SU-DHL-6 (cell line): ENCODE results near the gene TSPAN17.
A peak's percentile ranks its signal among the peaks of the same experiment; 100 is the strongest.

Experiments used
- H2AFZ ChIP-seq: fragments of 200-600 bp; sonication (generic); 2 replicates; pipeline ENCODE4 v1.6.1; 2014; ENCODE audit warnings: low read depth, mild to moderate bottlenecking, moderate library complexity, mixed read lengths, antibody characterized with exemption, low read length; ENCODE audit not compliant: severe bottlenecking
- H3F3A ChIP-seq: fragments of 200-600 bp; shearing (Covaris generic); 2 replicates; pipeline ENCODE4 v1.6.0; 2016; ENCODE audit warnings: antibody characterized with exemption, mild to moderate bottlenecking; ENCODE audit not compliant: insufficient read depth
- H3K27ac ChIP-seq: fragments of 200-600 bp; sonication (generic); 2 replicates; pipeline ENCODE4 v1.5.1; 2016; ENCODE audit warnings: low read depth, mild to moderate bottlenecking, low read length, moderate library complexity, mixed read lengths
- H3K27me3 ChIP-seq: fragments of 200-600 bp; sonication (generic), shearing (Covaris generic); 2 replicates; pipeline ENCODE4 v1.6.0; 2014; ENCODE audit warnings: mild to moderate bottlenecking, low read length
- H3K36me3 ChIP-seq: fragments of 200-600 bp; sonication (generic); 2 replicates; pipeline ENCODE4 v1.6.1; 2014; ENCODE audit warnings: mild to moderate bottlenecking, low read length, mixed read lengths
- H3K4me2 ChIP-seq: fragments of 300-600, 200-600 bp; shearing (Covaris generic), sonication (generic); 2 replicates; pipeline ENCODE4 v1.6.0; 2014; ENCODE audit warnings: low read length, low read depth, mild to moderate bottlenecking; ENCODE audit not compliant: poor library complexity, severe bottlenecking
- H3K4me3 ChIP-seq: fragments of 200-600 bp; sonication (generic); 2 replicates; pipeline ENCODE4 v1.5.1; 2014; ENCODE audit warnings: antibody characterized with exemption, low read length, mild to moderate bottlenecking, mixed read lengths; ENCODE audit not compliant: insufficient read depth, poor library complexity, severe bottlenecking
- H3K79me2 ChIP-seq: fragments of 200-600 bp; sonication (generic); 2 replicates; pipeline ENCODE4 v1.6.1; 2014; ENCODE audit warnings: mild to moderate bottlenecking, low read length, moderate library complexity; ENCODE audit not compliant: insufficient read depth
- H3K9ac ChIP-seq: fragments of 200-600 bp; sonication (generic); 2 replicates; pipeline ENCODE4 v1.7.0; 2014; ENCODE audit warnings: mild to moderate bottlenecking, low read length
- H3K9me2 ChIP-seq: fragments of 200-600 bp; sonication (generic); replicated peaks from 2 replicates; pipeline ENCODE4 v1.6.1; 2014; ENCODE audit warnings: low read length; ENCODE audit not compliant: insufficient read depth
- H3K9me3 ChIP-seq: fragments of 200-600 bp; sonication (generic); 2 replicates; pipeline ENCODE4 v1.6.1; 2014; ENCODE audit warnings: low read length, mixed read lengths; ENCODE audit not compliant: insufficient read depth
- H4K20me1 ChIP-seq: fragments of 200-600 bp; sonication (generic); 2 replicates; pipeline ENCODE4 v1.6.1; 2014; ENCODE audit warnings: low read depth, mild to moderate bottlenecking, antibody characterized with exemption, low read length, moderate library complexity, mixed read lengths
- CTCF ChIP-seq: fragments of 200-600 bp; sonication (generic); IDR thresholded peaks from one replicate; pipeline ENCODE4 v1.5.1; 2017; ENCODE audit warnings: antibody characterized with exemption, mild to moderate bottlenecking, low read length, moderate library complexity; ENCODE audit not compliant: insufficient read depth, poor library complexity, severe bottlenecking
- EZH2phosphoT487 ChIP-seq: fragments of 200-600 bp; sonication (generic), shearing (Covaris generic); conservative IDR thresholded peaks from 2 replicates; pipeline ENCODE4 v1.6.1; 2018; ENCODE audit warnings: mild to moderate bottlenecking, antibody characterized with exemption, low read length, moderate library complexity, mixed read lengths

Gene TSPAN17

GRCh38 chr5:176608142-176608705, 39.1 kb upstream of the TSPAN17 start:
- Histone ChIP-seq H4K20me1 (no peaks in the 10 kb centered on the region), H3K9me3 (no peaks in the 10 kb centered on the region), H3F3A (0 out of 2 replicates have a peak, but pooled peaks cover 3% of the 10 kb centered on the region), H3K27ac (no peak overlapping the region), H3K9ac (no peak overlapping the region), H3K4me2 (no peak overlapping the region), H3K79me2 (no peaks in the 10 kb centered on the region), H2AFZ (no peak overlapping the region), H3K36me3 (no peaks in the 10 kb centered on the region), H3K4me3 (no peak overlapping the region), H3K27me3 (no peaks in the 10 kb centered on the region), H3K9me2 (no peaks in the 10 kb centered on the region)
- TF ChIP-seq EZH2phosphoT487 (no peak), CTCF (no peak)

- Histone ChIP-seq H3K27ac (no peak overlapping the region), H4K20me1 (no peaks in the 10 kb centered on the region), H3K4me2 (peak overlapping the region; percentile 51), H3K79me2 (no peaks in the 10 kb centered on the region), H3K9me2 (no peaks in the 10 kb centered on the region), H3K36me3 (no peaks in the 10 kb centered on the region), H3F3A (0 out of 2 replicates have a peak, but pooled peaks cover 3% of the 10 kb centered on the region), H3K4me3 (peak overlapping the region; percentile 78), H2AFZ (no peak overlapping the region), H3K9ac (peak overlapping the region; percentile 67), H3K9me3 (no peaks in the 10 kb centered on the region), H3K27me3 (no peaks in the 10 kb centered on the region)
- TF ChIP-seq EZH2phosphoT487, result no peak
- TF ChIP-seq CTCF, result no peak
Measured at GRCh38 chr5:176608937-176609723, 38.2 kb upstream of the TSPAN17 start.

DNA sequence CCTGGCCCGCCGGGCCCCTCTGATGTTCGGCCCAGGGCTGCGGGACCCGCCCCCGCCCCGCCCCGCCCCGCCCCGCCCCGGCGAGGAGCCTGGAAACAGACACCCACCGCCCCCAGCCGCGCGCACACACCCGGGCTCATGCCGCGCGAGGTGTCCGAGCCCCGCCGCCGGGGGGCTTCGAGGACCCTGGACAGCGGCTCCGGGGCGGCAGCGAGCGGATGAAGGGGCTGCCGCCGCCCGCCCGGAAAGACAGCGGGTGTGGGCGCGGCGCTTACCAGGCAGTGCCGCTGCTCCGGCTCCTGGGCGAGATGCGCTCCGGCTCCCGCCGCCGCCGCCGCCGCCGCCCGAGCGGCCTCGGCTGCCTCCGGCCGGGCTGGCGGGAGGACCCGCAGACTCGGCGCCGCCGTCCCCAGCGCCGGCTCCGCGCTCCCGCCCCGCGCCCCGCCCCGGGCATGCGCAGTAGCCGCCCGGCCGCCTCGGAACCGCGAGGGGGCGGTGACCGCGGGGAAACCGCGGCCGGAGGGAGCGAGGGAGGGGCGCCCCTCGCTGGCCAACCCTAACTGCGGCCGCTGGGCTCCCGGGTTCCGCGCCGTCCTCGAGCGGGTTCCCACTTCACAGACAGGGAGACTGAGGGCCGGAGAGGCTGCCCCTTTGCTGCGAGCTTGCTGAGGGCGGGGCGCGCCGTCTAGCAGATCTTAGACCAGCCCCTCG, 37.4 kb upstream of the TSPAN17 start, which contains the start of gene GPRIN1:
GPRIN1 (minus strand) TSS at position 433 of the 711 bp plus-strand sequence. CDS start 10,322 bp downstream, outside the sequence.
- no peak within 1 kb of the TSS for H3K27ac ChIP-seq
- TF ChIP-seq CTCF (peak; percentile 9), EZH2phosphoT487 (no peak)
- H4K20me1 ChIP-seq, result no peaks in the 10 kb centered on the region
- H3F3A ChIP-seq, result 0 out of 2 replicates have a peak, but pooled peaks cover 3% of the 10 kb centered on the region
- peak within 1 kb of the TSS; percentile 67 for H3K9ac ChIP-seq
- no peaks in the 10 kb centered on the region for H3K9me2 ChIP-seq
- H3K4me2 ChIP-seq, result peak within 1 kb of the TSS; percentile 73
- H3K4me3 ChIP-seq, result peak within 1 kb of the TSS; percentile 78
- peak within 1 kb of the TSS; percentile 90 for H2AFZ ChIP-seq
- no peaks in the 10 kb centered on the region for H3K9me3 ChIP-seq
- no peaks in the 10 kb centered on the region for H3K27me3 ChIP-seq
- H3K79me2 ChIP-seq, result no peaks in the 10 kb centered on the region
- H3K36me3 ChIP-seq, result no peaks in the 10 kb centered on the region
